HEK293 (cell line): ENCODE data around the gene PHF12.

Experiments
- CTCF ChIA-PET: fragments of 350-600 bp; formaldehyde crosslinking; extraction: SDS; loops from one replicate; lab custom pipeline; 2021; ENCODE audit warnings: antibody characterized with exemption; lab: Yijun Ruan, JAX
- POLR2A ChIA-PET: fragments of 300-600 bp; formaldehyde crosslinking; extraction: SDS; loops from one replicate; lab custom pipeline; 2020; ENCODE audit warnings: antibody characterized with exemption, inconsistent platforms; lab: Yijun Ruan, JAX
- H3K27ac ChIP-seq: fragments of 200-500 bp; sonication (Bioruptor generic); 2 replicates; pipeline ENCODE4 v1.5.1; 2014; ENCODE audit warnings: low read depth, low read length, control low read depth, inconsistent platforms; ENCODE audit errors: extremely low read depth
- H3K36me3 ChIP-seq, 2 experiments: fragments of 200-500 bp in 1 of 2; sonication (Bioruptor generic) in 1 of 2; 1 replicate in 1 of 2; 2 replicates in 1 of 2; pipeline ENCODE4 v1.5.1; 2014 to 2017; ENCODE audit warnings: inconsistent platforms in 2 of 2, low read length in 2 of 2; ENCODE audit not compliant: control insufficient read depth in 2 of 2, insufficient read depth in 1 of 2
- H3K4me1 ChIP-seq: fragments of 200-500 bp; sonication (Bioruptor generic); 2 replicates; pipeline ENCODE4 v1.5.1; 2014; ENCODE audit warnings: mild to moderate bottlenecking, low read length, inconsistent platforms; ENCODE audit not compliant: control insufficient read depth, insufficient read depth
- H3K4me3 ChIP-seq: 2 replicates; pipeline ENCODE4 v1.5.1; 2011; ENCODE audit warnings: low read depth, mild to moderate bottlenecking, control low read depth, low read length, moderate library complexity
- H3K9me3 ChIP-seq: fragments of 200-500 bp; sonication (Bioruptor generic); 2 replicates; pipeline ENCODE4 v1.5.1; 2014; ENCODE audit warnings: low read depth, low read length, inconsistent platforms; ENCODE audit not compliant: control insufficient read depth, insufficient read depth
- IKZF3 ChIP-seq: fragments of 450-650 bp; IDR thresholded peaks from 2 replicates; pipeline ENCODE4 v1.5.0; 2018; ENCODE audit warnings: missing biosample characterization, mild to moderate bottlenecking, missing genetic modification characterization, moderate library complexity
- KLF1 ChIP-seq: fragments of 450-650 bp; formaldehyde crosslinking; IDR thresholded peaks from 2 replicates; pipeline ENCODE4 v1.5.1; 2016; ENCODE audit warnings: missing biosample characterization, missing genetic modification characterization
- SP3 ChIP-seq: fragments of 450-650 bp; formaldehyde crosslinking; IDR thresholded peaks from 2 replicates; pipeline ENCODE4 v1.5.1; 2016; ENCODE audit warnings: missing biosample characterization, missing genetic modification characterization
- TCF7L2 ChIP-seq: IDR thresholded peaks from 2 replicates; pipeline ENCODE4 v1.6.1; 2011; ENCODE audit warnings: low read depth, mild to moderate bottlenecking, inconsistent platforms, low read length, moderate library complexity, borderline replicate concordance
- ZNF132 ChIP-seq: fragments of 450-650 bp; formaldehyde crosslinking; IDR thresholded peaks from 2 replicates; pipeline ENCODE4 v1.5.1; 2017; ENCODE audit warnings: missing biosample characterization, missing genetic modification characterization, borderline replicate concordance
- ZNF138 ChIP-seq: fragments of 450-650 bp; formaldehyde crosslinking; IDR thresholded peaks from 2 replicates; pipeline ENCODE4 v1.5.1; 2016; ENCODE audit warnings: missing biosample characterization, missing genetic modification characterization, borderline replicate concordance
- ZNF140 ChIP-seq: fragments of 450-650 bp; formaldehyde crosslinking; IDR thresholded peaks from 2 replicates; pipeline ENCODE4 v1.5.1; 2016; ENCODE audit warnings: missing biosample characterization, missing genetic modification characterization
- ZNF19 ChIP-seq: fragments of 450-650 bp; formaldehyde crosslinking; IDR thresholded peaks from 2 replicates; pipeline ENCODE4; 2016; ENCODE audit warnings: missing biosample characterization, missing genetic modification characterization, low read depth
- ZNF221 ChIP-seq: fragments of 450-650 bp; formaldehyde crosslinking; IDR thresholded peaks from 2 replicates; pipeline ENCODE4 v1.5.1; 2017; ENCODE audit warnings: missing biosample characterization, missing genetic modification characterization, borderline replicate concordance
- ZNF324 ChIP-seq: fragments of 450-650 bp; formaldehyde crosslinking; IDR thresholded peaks from 2 replicates; pipeline ENCODE4 v1.5.1; 2016; ENCODE audit warnings: missing biosample characterization, missing genetic modification characterization
- ZNF341 ChIP-seq: fragments of 450-650 bp; formaldehyde crosslinking; IDR thresholded peaks from 2 replicates; pipeline ENCODE4; 2016; ENCODE audit warnings: low read depth, missing biosample characterization, missing genetic modification characterization
- ZNF433 ChIP-seq: fragments of 450-650 bp; formaldehyde crosslinking; IDR thresholded peaks from 2 replicates; pipeline ENCODE4 v1.5.1; 2016; ENCODE audit warnings: missing biosample characterization, missing genetic modification characterization, low read depth
- ZNF621 ChIP-seq: fragments of 450-650 bp; formaldehyde crosslinking; IDR thresholded peaks from 2 replicates; pipeline ENCODE4 v1.5.1; 2017; ENCODE audit warnings: missing biosample characterization, missing genetic modification characterization
- ZNF670 ChIP-seq: fragments of 450-650 bp; formaldehyde crosslinking; IDR thresholded peaks from 2 replicates; pipeline ENCODE4 v1.5.1; 2016; ENCODE audit warnings: missing biosample characterization, missing genetic modification characterization, low read depth
- ZNF677 ChIP-seq: fragments of 450-650 bp; IDR thresholded peaks from 2 replicates; pipeline ENCODE4 v1.5.0; 2018; ENCODE audit warnings: missing biosample characterization, mild to moderate bottlenecking, missing genetic modification characterization, moderate library complexity
- ZNF791 ChIP-seq: fragments of 450-650 bp; formaldehyde crosslinking; IDR thresholded peaks from 2 replicates; pipeline ENCODE4 v1.5.1; 2016; ENCODE audit warnings: missing biosample characterization, missing genetic modification characterization
- ZXDB ChIP-seq: fragments of 450-650 bp; formaldehyde crosslinking; IDR thresholded peaks from 2 replicates; pipeline ENCODE4 v1.5.1; 2016; ENCODE audit warnings: missing biosample characterization, missing genetic modification characterization
- TF ChIP-seq, protein P1 (sequence below): fragments of 450-650 bp; formaldehyde crosslinking; IDR thresholded peaks from 2 replicates; pipeline ENCODE4 v1.5.1; 2016; ENCODE audit warnings: missing biosample characterization, missing genetic modification characterization
- TF ChIP-seq, protein P2 (sequence below): fragments of 450-650 bp; formaldehyde crosslinking; IDR thresholded peaks from 2 replicates; pipeline ENCODE4 v1.5.1; 2016; ENCODE audit warnings: missing biosample characterization, missing genetic modification characterization
- TF ChIP-seq, protein P3 (sequence below): fragments of 450-650 bp; formaldehyde crosslinking; IDR thresholded peaks from 2 replicates; pipeline ENCODE4 v1.5.1; 2017; ENCODE audit warnings: missing biosample characterization, missing genetic modification characterization
- TF ChIP-seq, protein P4 (sequence below): fragments of 450-650 bp; formaldehyde crosslinking; IDR thresholded peaks from 2 replicates; pipeline ENCODE4 v1.5.1; 2016; ENCODE audit warnings: missing biosample characterization, missing genetic modification characterization, borderline replicate concordance
- TF ChIP-seq, protein P5 (sequence below): fragments of 450-650 bp; formaldehyde crosslinking; IDR thresholded peaks from 2 replicates; pipeline ENCODE4 v1.5.1; 2017; ENCODE audit warnings: missing biosample characterization, missing genetic modification characterization

Gene PHF12

DNA sequence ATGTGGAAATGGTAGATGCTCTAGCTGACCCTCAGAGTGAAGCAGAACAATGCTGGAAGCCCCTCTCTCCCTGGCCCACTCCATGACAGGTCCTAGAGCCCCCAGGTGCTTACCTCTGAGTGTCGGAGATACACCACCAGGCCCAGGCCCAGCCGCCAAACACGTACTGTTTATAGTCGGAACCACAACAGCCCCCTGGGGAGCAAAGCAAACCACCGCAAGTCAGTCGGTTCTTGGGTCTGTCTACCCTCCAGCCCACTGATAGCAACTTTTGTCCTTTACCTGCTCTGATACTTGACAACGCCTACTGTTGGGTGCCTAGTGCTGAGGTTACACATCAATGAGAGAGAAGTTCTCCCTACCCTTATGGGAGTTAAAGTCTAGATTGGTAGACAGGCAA lies 62.5 kb downstream of the PHF12 start (continued):
- no peak for TF ChIP-seq ZNF221
- TF ChIP-seq, protein P1, sequence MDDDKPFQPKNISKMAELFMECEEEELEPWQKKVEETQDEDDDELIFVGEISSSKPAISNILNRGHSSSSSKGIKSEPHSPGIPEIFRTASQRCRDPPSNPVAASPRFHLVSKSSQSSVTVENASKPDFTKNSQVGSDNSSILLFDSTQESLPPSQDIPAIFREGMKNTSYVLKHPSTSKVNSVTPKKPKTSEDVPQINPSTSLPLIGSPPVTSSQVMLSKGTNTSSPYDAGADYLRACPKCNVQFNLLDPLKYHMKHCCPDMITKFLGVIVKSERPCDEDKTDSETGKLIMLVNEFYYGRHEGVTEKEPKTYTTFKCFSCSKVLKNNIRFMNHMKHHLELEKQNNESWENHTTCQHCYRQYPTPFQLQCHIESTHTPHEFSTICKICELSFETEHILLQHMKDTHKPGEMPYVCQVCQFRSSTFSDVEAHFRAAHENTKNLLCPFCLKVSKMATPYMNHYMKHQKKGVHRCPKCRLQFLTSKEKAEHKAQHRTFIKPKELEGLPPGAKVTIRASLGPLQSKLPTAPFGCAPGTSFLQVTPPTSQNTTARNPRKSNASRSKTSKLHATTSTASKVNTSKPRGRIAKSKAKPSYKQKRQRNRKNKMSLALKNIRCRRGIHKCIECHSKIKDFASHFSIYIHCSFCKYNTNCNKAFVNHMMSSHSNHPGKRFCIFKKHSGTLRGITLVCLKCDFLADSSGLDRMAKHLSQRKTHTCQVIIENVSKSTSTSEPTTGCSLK (tag by site-specific recombination): no peak
- no peak for TF ChIP-seq ZNF140 (tag by site-specific recombination)
- TF ChIP-seq ZNF132: no peak
- TF ChIP-seq SP3: no peak
- no peak for TF ChIP-seq ZNF324
- TF ChIP-seq ZNF19 (tag by site-specific recombination): no peak
- TF ChIP-seq ZNF677 (tag by site-specific recombination): no peak
- TF ChIP-seq ZNF341 (tag by site-specific recombination): no peak
- TF ChIP-seq ZNF791 (tag by site-specific recombination): no peak
- no peak for TF ChIP-seq ZXDB
- TF ChIP-seq, all 188 proteins: peak for 0

DNA sequence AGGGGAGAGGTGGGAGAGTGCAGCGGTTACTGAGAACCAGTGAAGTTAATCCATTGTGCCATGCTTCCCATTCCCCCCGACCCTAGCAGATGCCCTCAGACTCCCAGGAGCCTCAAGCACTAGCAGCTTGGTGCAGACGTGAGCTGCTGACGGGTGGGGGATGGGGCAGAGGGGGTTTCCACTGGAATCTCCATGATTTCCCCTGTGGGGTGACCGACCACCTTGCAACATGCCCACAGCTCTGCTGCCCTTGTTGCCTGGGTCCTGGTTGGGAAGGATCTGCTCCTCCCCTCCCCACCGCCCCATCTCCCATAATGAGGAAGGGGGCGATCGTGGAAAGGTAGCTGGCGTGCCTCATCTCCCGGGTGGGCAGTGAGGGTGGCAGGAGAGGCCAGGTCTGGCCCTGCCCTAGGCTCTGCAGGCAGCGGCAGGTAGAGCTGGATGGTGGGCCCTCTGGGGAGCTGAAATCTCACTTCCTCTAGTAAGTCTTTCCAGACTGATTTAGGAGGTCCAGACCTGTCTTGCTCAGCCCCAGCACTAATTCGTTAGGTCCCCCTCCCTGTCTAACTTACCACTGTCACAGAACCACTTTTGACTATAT lies 63.3 kb downstream of the PHF12 start:
- no peak overlapping the region for H3K4me3 ChIP-seq
- POLR2A ChIA-PET: interaction anchor here (0.6 kb wide), 1 partner anchor 430 kb away, joined by 3 read pairs; no protein-coding TSS in a partner anchor
- TF ChIP-seq, protein P2, sequence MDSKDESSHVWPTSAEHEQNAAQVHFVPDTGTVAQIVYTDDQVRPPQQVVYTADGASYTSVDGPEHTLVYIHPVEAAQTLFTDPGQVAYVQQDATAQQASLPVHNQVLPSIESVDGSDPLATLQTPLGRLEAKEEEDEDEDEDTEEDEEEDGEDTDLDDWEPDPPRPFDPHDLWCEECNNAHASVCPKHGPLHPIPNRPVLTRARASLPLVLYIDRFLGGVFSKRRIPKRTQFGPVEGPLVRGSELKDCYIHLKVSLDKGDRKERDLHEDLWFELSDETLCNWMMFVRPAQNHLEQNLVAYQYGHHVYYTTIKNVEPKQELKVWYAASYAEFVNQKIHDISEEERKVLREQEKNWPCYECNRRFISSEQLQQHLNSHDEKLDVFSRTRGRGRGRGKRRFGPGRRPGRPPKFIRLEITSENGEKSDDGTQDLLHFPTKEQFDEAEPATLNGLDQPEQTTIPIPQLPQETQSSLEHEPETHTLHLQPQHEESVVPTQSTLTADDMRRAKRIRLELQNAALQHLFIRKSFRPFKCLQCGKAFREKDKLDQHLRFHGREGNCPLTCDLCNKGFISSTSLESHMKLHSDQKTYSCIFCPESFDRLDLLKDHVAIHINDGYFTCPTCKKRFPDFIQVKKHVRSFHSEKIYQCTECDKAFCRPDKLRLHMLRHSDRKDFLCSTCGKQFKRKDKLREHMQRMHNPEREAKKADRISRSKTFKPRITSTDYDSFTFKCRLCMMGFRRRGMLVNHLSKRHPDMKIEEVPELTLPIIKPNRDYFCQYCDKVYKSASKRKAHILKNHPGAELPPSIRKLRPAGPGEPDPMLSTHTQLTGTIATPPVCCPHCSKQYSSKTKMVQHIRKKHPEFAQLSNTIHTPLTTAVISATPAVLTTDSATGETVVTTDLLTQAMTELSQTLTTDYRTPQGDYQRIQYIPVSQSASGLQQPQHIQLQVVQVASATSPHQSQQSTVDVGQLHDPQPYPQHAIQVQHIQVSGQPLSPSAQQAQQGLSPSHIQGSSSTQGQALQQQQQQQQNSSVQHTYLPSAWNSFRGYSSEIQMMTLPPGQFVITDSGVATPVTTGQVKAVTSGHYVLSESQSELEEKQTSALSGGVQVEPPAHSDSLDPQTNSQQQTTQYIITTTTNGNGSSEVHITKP (tag by site-specific recombination): no peak
- TF ChIP-seq KLF1 (tag by site-specific recombination) (no peak), ZNF138 (tag by site-specific recombination) (no peak), ZNF621 (tag by site-specific recombination) (no peak), ZNF433 (tag by site-specific recombination) (no peak), IKZF3 (no peak), ZNF670 (tag by site-specific recombination) (no peak), TCF7L2 (no peak), ZNF221 (no peak)
- TF ChIP-seq, protein P3, sequence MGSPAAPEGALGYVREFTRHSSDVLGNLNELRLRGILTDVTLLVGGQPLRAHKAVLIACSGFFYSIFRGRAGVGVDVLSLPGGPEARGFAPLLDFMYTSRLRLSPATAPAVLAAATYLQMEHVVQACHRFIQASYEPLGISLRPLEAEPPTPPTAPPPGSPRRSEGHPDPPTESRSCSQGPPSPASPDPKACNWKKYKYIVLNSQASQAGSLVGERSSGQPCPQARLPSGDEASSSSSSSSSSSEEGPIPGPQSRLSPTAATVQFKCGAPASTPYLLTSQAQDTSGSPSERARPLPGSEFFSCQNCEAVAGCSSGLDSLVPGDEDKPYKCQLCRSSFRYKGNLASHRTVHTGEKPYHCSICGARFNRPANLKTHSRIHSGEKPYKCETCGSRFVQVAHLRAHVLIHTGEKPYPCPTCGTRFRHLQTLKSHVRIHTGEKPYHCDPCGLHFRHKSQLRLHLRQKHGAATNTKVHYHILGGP (tag by site-specific recombination): no peak
- TF ChIP-seq, protein P4, sequence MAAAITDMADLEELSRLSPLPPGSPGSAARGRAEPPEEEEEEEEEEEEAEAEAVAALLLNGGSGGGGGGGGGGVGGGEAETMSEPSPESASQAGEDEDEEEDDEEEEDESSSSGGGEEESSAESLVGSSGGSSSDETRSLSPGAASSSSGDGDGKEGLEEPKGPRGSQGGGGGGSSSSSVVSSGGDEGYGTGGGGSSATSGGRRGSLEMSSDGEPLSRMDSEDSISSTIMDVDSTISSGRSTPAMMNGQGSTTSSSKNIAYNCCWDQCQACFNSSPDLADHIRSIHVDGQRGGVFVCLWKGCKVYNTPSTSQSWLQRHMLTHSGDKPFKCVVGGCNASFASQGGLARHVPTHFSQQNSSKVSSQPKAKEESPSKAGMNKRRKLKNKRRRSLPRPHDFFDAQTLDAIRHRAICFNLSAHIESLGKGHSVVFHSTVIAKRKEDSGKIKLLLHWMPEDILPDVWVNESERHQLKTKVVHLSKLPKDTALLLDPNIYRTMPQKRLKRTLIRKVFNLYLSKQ (tag by site-specific recombination): no peak
- TF ChIP-seq, protein P5, sequence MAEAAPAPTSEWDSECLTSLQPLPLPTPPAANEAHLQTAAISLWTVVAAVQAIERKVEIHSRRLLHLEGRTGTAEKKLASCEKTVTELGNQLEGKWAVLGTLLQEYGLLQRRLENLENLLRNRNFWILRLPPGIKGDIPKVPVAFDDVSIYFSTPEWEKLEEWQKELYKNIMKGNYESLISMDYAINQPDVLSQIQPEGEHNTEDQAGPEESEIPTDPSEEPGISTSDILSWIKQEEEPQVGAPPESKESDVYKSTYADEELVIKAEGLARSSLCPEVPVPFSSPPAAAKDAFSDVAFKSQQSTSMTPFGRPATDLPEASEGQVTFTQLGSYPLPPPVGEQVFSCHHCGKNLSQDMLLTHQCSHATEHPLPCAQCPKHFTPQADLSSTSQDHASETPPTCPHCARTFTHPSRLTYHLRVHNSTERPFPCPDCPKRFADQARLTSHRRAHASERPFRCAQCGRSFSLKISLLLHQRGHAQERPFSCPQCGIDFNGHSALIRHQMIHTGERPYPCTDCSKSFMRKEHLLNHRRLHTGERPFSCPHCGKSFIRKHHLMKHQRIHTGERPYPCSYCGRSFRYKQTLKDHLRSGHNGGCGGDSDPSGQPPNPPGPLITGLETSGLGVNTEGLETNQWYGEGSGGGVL: no peak
- H3K27ac ChIP-seq: no peak overlapping the region
- H3K36me3 ChIP-seq: peaks cover 0 to 53% of the 10 kb centered on the region in 2 experiments; a peak in 2 of 3 replicates
- CTCF ChIA-PET: interaction anchor here (1.3 kb wide), 1 partner anchor 124 kb away, joined by 7 read pairs; no protein-coding TSS in a partner anchor
- no peaks in the 10 kb centered on the region for H3K4me1 ChIP-seq
- H3K9me3 ChIP-seq: no peaks in the 10 kb centered on the region
